ENCODE results near the gene BAK1. TPM values are rescaled to one million over a fixed set of nuclear protein-coding genes. Genes with fewer than 3 reads are reported as not detected.

BAK1 gene
- polyA plus RNA-seq, 3 donors, result 27.8 to 41.5 (median 34.0) TPM

- H3K27ac ChIP-seq (ENCODE audit: low read depth in 1 of 2, low read length in 2 of 2), result no peak overlapping the region
- 95% methylated on average over 9 of the region's 10 CpGs for WGBS (ENCODE audit: insufficient coverage)
- TF ChIP-seq CTCF (IDR thresholded peaks at IDR 0.05), result no peak
- no peak overlapping the region for H3K27ac Mint-ChIP-seq
- no peak overlapping the region for H3K9ac ChIP-seq (ENCODE audit: insufficient read depth, low read length, poor library complexity, severe bottlenecking)
- no peak for DNase-seq
- intact Hi-C loops (cut with micrococcal nuclease), result no loop called here
- H3K4me3 ChIP-seq (replicated peaks in 1 of 3; ENCODE audit: low read depth in 2 of 3, low read length in 3 of 3), result no peak overlapping the region
- no peaks in the 10 kb centered on the region for H3K9me3 ChIP-seq (replicated peaks in 1 of 2; ENCODE audit: control insufficient read depth in 1 of 2, insufficient read depth in 1 of 2, low read length in 2 of 2)
- H2AFZ ChIP-seq (ENCODE audit: insufficient read depth, low read depth, low read length, poor library complexity, severe bottlenecking), result no peak overlapping the region
- no peaks in the 10 kb centered on the region for H3K4me1 ChIP-seq (ENCODE audit: control insufficient read depth in 1 of 2, insufficient read depth in 2 of 2, low read length in 2 of 2)
- H3K4me2 ChIP-seq (replicated peaks; ENCODE audit: extremely low read depth, low read length, poor library complexity, severe bottlenecking), result no peak overlapping the region
- no peaks in the 10 kb centered on the region for H3K36me3 Mint-ChIP-seq
- peaks cover 2% of the 10 kb centered on the region for H3K4me1 Mint-ChIP-seq
- H3K27me3 Mint-ChIP-seq (ENCODE audit: low read depth in 3 of 3), result peaks cover 0 to 14% (median 8%) of the 10 kb centered on the region in 3 donors
- no peaks in the 10 kb centered on the region for H3K79me2 ChIP-seq (ENCODE audit: insufficient read depth, low read length)
- no peaks in the 10 kb centered on the region for H3K27me3 ChIP-seq (ENCODE audit: control insufficient read depth in 2 of 2, insufficient read depth in 2 of 2, low read length in 2 of 2)
- no peaks in the 10 kb centered on the region for H4K20me1 ChIP-seq (ENCODE audit: insufficient read depth, low read length)
- no peaks in the 10 kb centered on the region for H3K36me3 ChIP-seq (replicated peaks in 1 of 2; ENCODE audit: control insufficient read depth in 1 of 2, insufficient read depth in 2 of 2, low read length in 2 of 2)
- peaks cover 0 to 6% (median 2%) of the 10 kb centered on the region in 7 donors for H3K9me3 Mint-ChIP-seq
- no peak overlapping the region for H3K4me3 Mint-ChIP-seq
Measured at GRCh38 chr6:33613795-33614168, 33.7 kb upstream of the BAK1 start.

GRCh38 chr6:33613146-33613794 lies 33.2 kb upstream of the BAK1 start:
- Histone ChIP-seq H3K4me1 (ENCODE audit: control insufficient read depth in 1 of 2, insufficient read depth in 2 of 2, low read length in 2 of 2) (no peaks in the 10 kb centered on the region), H3K9me3 (replicated peaks in 1 of 2; ENCODE audit: control insufficient read depth in 1 of 2, insufficient read depth in 1 of 2, low read length in 2 of 2) (no peaks in the 10 kb centered on the region), H3K4me3 (replicated peaks in 1 of 3; ENCODE audit: low read depth in 2 of 3, low read length in 3 of 3) (no peak overlapping the region), H3K4me2 (replicated peaks; ENCODE audit: extremely low read depth, low read length, poor library complexity, severe bottlenecking) (no peak overlapping the region), H3K9ac (ENCODE audit: insufficient read depth, low read length, poor library complexity, severe bottlenecking) (no peak overlapping the region), H3K27ac (ENCODE audit: low read depth in 1 of 2, low read length in 2 of 2) (no peak overlapping the region), H4K20me1 (ENCODE audit: insufficient read depth, low read length) (no peaks in the 10 kb centered on the region), H3K36me3 (replicated peaks in 1 of 2; ENCODE audit: control insufficient read depth in 1 of 2, insufficient read depth in 2 of 2, low read length in 2 of 2) (no peaks in the 10 kb centered on the region), H3K79me2 (ENCODE audit: insufficient read depth, low read length) (no peaks in the 10 kb centered on the region), H2AFZ (ENCODE audit: insufficient read depth, low read depth, low read length, poor library complexity, severe bottlenecking) (no peak overlapping the region), H3K27me3 (ENCODE audit: control insufficient read depth in 2 of 2, insufficient read depth in 2 of 2, low read length in 2 of 2) (no peaks in the 10 kb centered on the region)
- 81% methylated on average over 4 of the region's 8 CpGs for WGBS (ENCODE audit: insufficient coverage)
- no peaks in the 10 kb centered on the region for H3K36me3 Mint-ChIP-seq
- no peak for DNase-seq
- intact Hi-C loops (cut with micrococcal nuclease), result no loop called here
- H3K4me1 Mint-ChIP-seq, result no peaks in the 10 kb centered on the region
- TF ChIP-seq CTCF (IDR thresholded peaks at IDR 0.05), result no peak
- H3K27me3 Mint-ChIP-seq (ENCODE audit: low read depth in 3 of 3), result peaks cover 0 to 11% (median 8%) of the 10 kb centered on the region in 3 donors
- H3K27ac Mint-ChIP-seq, result no peak overlapping the region
- no peak overlapping the region for H3K4me3 Mint-ChIP-seq
- peaks cover 0 to 6% (median 2%) of the 10 kb centered on the region in 7 donors for H3K9me3 Mint-ChIP-seq
